Measurements from ENCODE around the gene KIAA0040.
A peak's percentile ranks its signal among the peaks of the same experiment; 100 is the strongest.

KIAA0040 gene

GRCh38 chr1:175182201-175182746 lies 10.3 kb downstream of the KIAA0040 start:
- TF ChIP-seq CTCF (IDR thresholded peaks at IDR 0.05; ENCODE audit: insufficient read depth, low read depth, low read length, missing control alignments) = no peak
- no peak overlapping the region for H3K4me3 ChIP-seq (ENCODE audit: low read length)
- DNase-seq (ENCODE audit: low read depth) = no peak

DNA sequence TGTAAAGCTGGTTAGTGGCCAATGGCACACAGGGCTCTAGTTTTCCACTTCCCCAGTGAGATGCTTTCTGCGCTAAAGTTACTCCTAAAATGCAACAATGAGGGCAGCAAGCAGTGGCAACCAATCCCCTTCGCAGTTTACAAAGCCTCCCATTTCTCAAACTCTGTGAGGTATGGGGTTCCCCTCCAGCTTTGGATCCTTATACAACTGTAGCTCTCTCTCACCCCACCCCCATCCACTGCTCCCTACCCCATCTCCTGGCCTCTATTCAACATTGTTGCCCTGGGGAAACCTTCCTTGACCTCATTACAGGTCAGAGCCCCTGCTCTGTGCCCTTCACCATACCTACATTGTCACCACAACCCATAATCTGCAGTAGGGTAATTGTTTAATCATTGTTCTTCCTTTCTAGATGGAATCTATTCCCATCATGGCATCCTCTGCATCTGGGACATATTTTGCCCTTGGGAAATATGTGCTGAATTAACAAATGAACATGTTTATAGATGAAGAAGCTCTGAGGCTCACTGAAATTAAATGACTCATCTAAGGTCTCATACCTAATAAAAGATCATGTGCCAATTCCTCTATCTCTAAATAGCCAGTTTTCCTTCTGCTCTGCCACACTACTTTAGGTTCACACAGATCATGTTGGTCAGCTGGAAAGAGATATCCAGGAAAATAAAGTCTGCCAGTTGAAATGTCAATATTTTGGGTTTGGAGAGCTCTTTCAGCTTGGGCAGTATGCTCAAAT lies 12.6 kb downstream of the KIAA0040 start:
- TF ChIP-seq CTCF (IDR thresholded peaks at IDR 0.05; ENCODE audit: insufficient read depth, low read depth, low read length, missing control alignments) = no peak
- no peak for DNase-seq (ENCODE audit: low read depth)
- H3K4me3 ChIP-seq (ENCODE audit: low read length) = no peak overlapping the region

- peak; percentile 49 for DNase-seq (ENCODE audit: low read depth)
- H3K4me3 ChIP-seq (ENCODE audit: low read length) = no peak overlapping the region
- TF ChIP-seq CTCF (IDR thresholded peaks at IDR 0.05; ENCODE audit: insufficient read depth, low read depth, low read length, missing control alignments) = no peak
Observed at GRCh38 chr1:175178456-175178855, 14.1 kb downstream of the KIAA0040 start.

- no peak for DNase-seq (ENCODE audit: low read depth)
- no peak overlapping the region for H3K4me3 ChIP-seq (ENCODE audit: low read length)
- no peak for TF ChIP-seq CTCF (IDR thresholded peaks at IDR 0.05; ENCODE audit: insufficient read depth, low read depth, low read length, missing control alignments)
Observed at GRCh38 chr1:175178056-175178455, 14.5 kb downstream of the KIAA0040 start.

GRCh38 chr1:175176246-175176645 lies 16.3 kb downstream of the KIAA0040 start:
- no peak for TF ChIP-seq CTCF (IDR thresholded peaks at IDR 0.05; ENCODE audit: insufficient read depth, low read depth, low read length, missing control alignments)
- no peak for DNase-seq (ENCODE audit: low read depth)
- H3K4me3 ChIP-seq (ENCODE audit: low read length) = no peak overlapping the region

GRCh38 chr1:175174309-175175102 lies 18.1 kb downstream of the KIAA0040 start:
- no peak for DNase-seq (ENCODE audit: low read depth)
- no peak overlapping the region for H3K4me3 ChIP-seq (ENCODE audit: low read length)
- TF ChIP-seq CTCF (IDR thresholded peaks at IDR 0.05; ENCODE audit: insufficient read depth, low read depth, low read length, missing control alignments) = no peak
